Measurements from ENCODE around the gene SCGB1C1.
A peak's percentile ranks its signal among the peaks of the same experiment; 100 is the strongest.

The SCGB1C1 gene

GRCh38 chr11:210803-211180 is 17.9 kb downstream of the SCGB1C1 start:
- no peak for DNase-seq
- no peaks in the 10 kb centered on the region for H3K27me3 ChIP-seq (replicated peaks)
- H3K27ac ChIP-seq: peak overlapping the region; percentile 97
- peaks cover 62% of the 10 kb centered on the region for H3K36me3 ChIP-seq (replicated peaks)
- H3K4me3 ChIP-seq (ENCODE audit: low read depth, low read length): no peak overlapping the region
- TF ChIP-seq CTCF (IDR thresholded peaks at IDR 0.05; ENCODE audit: low read depth, low read length, missing control alignments): no peak
- in situ Hi-C loops (cut with HindIII; ENCODE audit: low pct_ligation_motif_present, low sequenced_read_pairs): no loop called here

- no peak overlapping the region for H3K4me3 ChIP-seq (ENCODE audit: low read depth, low read length)
- no peak for DNase-seq
- in situ Hi-C loops (cut with HindIII; ENCODE audit: low pct_ligation_motif_present, low sequenced_read_pairs): no loop called here
- TF ChIP-seq CTCF (IDR thresholded peaks at IDR 0.05; ENCODE audit: low read depth, low read length, missing control alignments): no peak
- H3K27me3 ChIP-seq (replicated peaks): no peaks in the 10 kb centered on the region
- H3K36me3 ChIP-seq (replicated peaks): peaks cover 62% of the 10 kb centered on the region
- no peak overlapping the region for H3K27ac ChIP-seq
Measured at GRCh38 chr11:211295-211694, 18.4 kb downstream of the SCGB1C1 start.

- H3K4me3 ChIP-seq (ENCODE audit: low read depth, low read length): no peak overlapping the region
- H3K27ac ChIP-seq: no peak overlapping the region
- DNase-seq: no peak
- H3K36me3 ChIP-seq (replicated peaks): peaks cover 62% of the 10 kb centered on the region
- no peaks in the 10 kb centered on the region for H3K27me3 ChIP-seq (replicated peaks)
- TF ChIP-seq CTCF (IDR thresholded peaks at IDR 0.05; ENCODE audit: low read depth, low read length, missing control alignments): no peak
- in situ Hi-C loops (cut with HindIII; ENCODE audit: low pct_ligation_motif_present, low sequenced_read_pairs): no loop called here
Measured at GRCh38 chr11:211741-212140, 18.9 kb downstream of the SCGB1C1 start.

DNA sequence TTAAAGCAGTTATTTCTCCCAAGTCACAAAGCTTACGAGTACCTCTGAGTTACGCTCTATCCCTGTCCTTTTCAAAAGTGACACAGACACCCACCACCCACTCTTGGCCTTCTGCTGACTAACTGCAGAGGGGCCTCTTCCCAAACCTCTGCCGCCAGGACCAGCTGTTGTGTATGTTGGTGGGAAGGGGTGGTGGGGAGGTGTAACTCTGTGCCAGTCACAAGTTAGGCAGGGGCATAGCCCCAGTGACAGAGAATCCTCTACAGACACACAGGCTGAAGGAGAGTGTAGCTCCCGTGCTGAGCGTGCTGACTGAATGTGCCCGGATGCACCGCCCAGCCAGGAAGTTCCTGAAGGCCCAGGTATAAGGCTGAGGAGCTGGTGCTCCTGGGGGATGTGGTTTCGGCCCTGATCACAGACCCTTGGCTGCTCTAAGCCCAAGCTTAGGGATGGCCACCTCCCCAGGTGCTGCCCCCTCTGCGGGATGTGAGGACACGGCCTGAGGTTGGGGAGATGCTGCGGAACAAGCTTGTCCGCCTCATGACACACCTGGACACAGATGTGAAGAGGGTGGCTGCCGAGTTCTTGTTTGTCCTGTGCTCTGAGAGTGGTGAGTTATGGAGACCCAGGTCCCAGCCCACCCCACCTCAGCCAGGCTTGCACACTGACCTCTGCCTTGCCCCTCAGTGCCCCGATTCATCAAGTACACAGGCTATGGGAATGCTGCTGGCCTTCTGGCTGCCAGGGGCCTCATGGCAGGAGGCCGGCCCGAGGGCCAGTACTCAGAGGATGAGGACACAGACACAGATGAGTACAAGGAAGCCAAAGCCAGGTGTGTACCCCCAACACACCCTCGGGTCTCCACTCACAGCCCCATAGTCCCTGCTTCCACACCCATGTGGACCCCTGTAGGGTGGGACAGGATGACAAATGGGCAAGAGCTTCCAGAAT is 19.5 kb downstream of the SCGB1C1 start:
- no peak overlapping the region for H3K4me3 ChIP-seq (ENCODE audit: low read depth, low read length)
- in situ Hi-C loops (cut with HindIII; ENCODE audit: low pct_ligation_motif_present, low sequenced_read_pairs): no loop called here
- H3K27ac ChIP-seq: no peak overlapping the region
- H3K36me3 ChIP-seq (replicated peaks): peaks cover 62% of the 10 kb centered on the region
- TF ChIP-seq CTCF (IDR thresholded peaks at IDR 0.05; ENCODE audit: low read depth, low read length, missing control alignments): no peak
- H3K27me3 ChIP-seq (replicated peaks): no peaks in the 10 kb centered on the region
- DNase-seq: no peak

DNA sequence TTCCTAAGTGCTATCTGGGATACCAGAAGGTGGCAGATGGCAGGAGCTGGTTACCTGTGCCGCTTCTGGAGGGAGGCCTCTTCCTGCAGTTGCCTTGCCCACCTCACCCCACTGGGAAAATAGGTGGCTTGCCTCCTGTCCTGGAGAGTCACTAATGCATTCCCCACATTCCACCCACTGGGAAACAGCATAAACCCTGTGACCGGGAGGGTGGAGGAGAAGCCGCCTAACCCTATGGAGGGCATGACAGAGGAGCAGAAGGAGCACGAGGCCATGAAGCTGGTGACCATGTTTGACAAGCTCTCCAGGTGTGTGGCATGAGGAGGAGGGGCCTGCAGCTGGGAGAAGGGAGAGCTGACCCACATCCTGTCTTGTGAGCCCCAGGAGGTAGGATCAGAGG is 20.2 kb downstream of the SCGB1C1 start:
- in situ Hi-C loops (cut with HindIII; ENCODE audit: low pct_ligation_motif_present, low sequenced_read_pairs): no loop called here
- DNase-seq: no peak
- Histone ChIP-seq H3K27me3 (replicated peaks) (no peaks in the 10 kb centered on the region), H3K36me3 (replicated peaks) (peaks cover 62% of the 10 kb centered on the region), H3K4me3 (ENCODE audit: low read depth, low read length) (no peak overlapping the region), H3K27ac (no peak overlapping the region)
- no peak for TF ChIP-seq CTCF (IDR thresholded peaks at IDR 0.05; ENCODE audit: low read depth, low read length, missing control alignments)
